Karpas-422 (cell line): ENCODE measurements around the gene HSH2D. TPM values are rescaled to one million over a fixed set of nuclear protein-coding genes. Genes with fewer than 3 reads are reported as not detected.
"Not testable (repeated sequence)": the region's sequence is repeated elsewhere in the genome, so short reads cannot be mapped to it uniquely, and the experiment has no call there.

Experiments used
- DNase-seq: peaks from one replicate; pipeline ENCODE4 v3.0.0-alpha.2; 2015
- H2AFZ ChIP-seq: fragments of 200-600 bp; sonication (generic); 2 replicates; pipeline ENCODE4 v1.6.1; 2014; ENCODE audit warnings: antibody characterized with exemption, low read length, mixed read lengths
- H3K27ac ChIP-seq: fragments of 200-600 bp; sonication (generic); 2 replicates; pipeline ENCODE4 v1.5.1; 2014; ENCODE audit warnings: mild to moderate bottlenecking, low read length, moderate library complexity
- H3K27me3 ChIP-seq: fragments of 200-600 bp; sonication (generic); 2 replicates; pipeline ENCODE4 v1.6.1; 2014; ENCODE audit warnings: low read length, mixed read lengths
- H3K36me3 ChIP-seq: fragments of 200-600 bp; sonication (generic); 2 replicates; pipeline ENCODE4 v1.6.1; 2014; ENCODE audit warnings: low read length, mixed read lengths; ENCODE audit not compliant: insufficient read depth
- H3K4me1 ChIP-seq: fragments of 200-600 bp; sonication (generic); 2 replicates; pipeline ENCODE4 v1.6.1; 2014; ENCODE audit warnings: mild to moderate bottlenecking, low read length, mixed read lengths
- H3K4me2 ChIP-seq: fragments of 200-600 bp; sonication (generic); 2 replicates; pipeline ENCODE4 v1.6.1; 2014; ENCODE audit warnings: low read length, low read depth, mild to moderate bottlenecking; ENCODE audit not compliant: poor library complexity, severe bottlenecking
- H3K4me3 ChIP-seq: fragments of 200-600 bp; sonication (generic); 2 replicates; pipeline ENCODE4 v1.5.1; 2014; ENCODE audit warnings: mild to moderate bottlenecking, antibody characterized with exemption, low read length, mixed read lengths
- H3K79me2 ChIP-seq: fragments of 200-600 bp; sonication (generic); 2 replicates; pipeline ENCODE4 v1.6.1; 2014; ENCODE audit warnings: mild to moderate bottlenecking, low read length, mixed read lengths
- H3K9ac ChIP-seq: fragments of 200-600 bp; sonication (generic); 2 replicates; pipeline ENCODE4 v1.6.0; 2014; ENCODE audit warnings: low read length
- H3K9me2 ChIP-seq: fragments of 200-600 bp; sonication (generic), shearing (Covaris generic); replicated peaks from 2 replicates; pipeline ENCODE4 v1.6.0; 2014; ENCODE audit warnings: mild to moderate bottlenecking, low read length, moderate library complexity; ENCODE audit not compliant: insufficient read depth
- H3K9me3 ChIP-seq: fragments of 300-700, 200-600 bp; sonication (generic); 2 replicates; pipeline ENCODE4 v1.6.1; 2014; ENCODE audit warnings: low read length, mixed read lengths
- H4K20me1 ChIP-seq: fragments of 200-600 bp; sonication (generic); 2 replicates; pipeline ENCODE4 v1.6.1; 2014; ENCODE audit warnings: mild to moderate bottlenecking, antibody characterized with exemption, low read length, low read depth; ENCODE audit not compliant: insufficient read depth
- total RNA-seq: library from RNA; depleted of rRNA; stranded (reverse); fragments of >200 nt; shearing (Covaris generic); gene quantifications from 2 replicates; pipeline ENCODE4 v1.2.3, GENCODE V29; 2014; ENCODE audit warnings: low replicate concordance

Gene HSH2D
- total RNA-seq, 1 experiment from 2014 or later, result 22.7 TPM

DNA sequence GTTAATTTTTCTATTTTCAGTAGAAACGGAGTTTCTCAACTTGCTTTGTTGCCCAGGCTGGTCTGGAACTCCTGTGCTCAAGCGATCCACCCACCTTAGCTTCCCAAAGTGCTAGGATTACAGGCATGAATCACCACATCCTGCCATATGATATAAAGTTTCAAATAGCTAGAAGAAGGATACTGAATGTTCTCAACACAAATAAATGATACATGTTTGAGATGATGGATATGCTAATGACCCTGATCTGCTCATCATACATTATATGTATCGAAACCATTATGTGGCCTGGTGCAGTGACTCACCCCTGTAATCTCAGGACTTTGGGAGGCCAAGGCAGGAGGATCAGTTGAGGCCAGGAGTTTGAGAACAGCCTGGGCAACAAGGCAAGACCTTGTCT is 18.4 kb downstream of the HSH2D start:
- no peak overlapping the region for H3K27ac ChIP-seq
- no peak for DNase-seq

GRCh38 chr19:16164222-16164890 is 20.9 kb downstream of the HSH2D start:
- H2AFZ ChIP-seq, result no peak overlapping the region
- H3K9ac ChIP-seq, result no peak overlapping the region
- DNase-seq, result no peak
- no peaks in the 10 kb centered on the region for H3K27me3 ChIP-seq
- H3K4me3 ChIP-seq, result no peak overlapping the region
- H4K20me1 ChIP-seq, result no peaks in the 10 kb centered on the region
- no peak overlapping the region for H3K4me2 ChIP-seq
- no peaks in the 10 kb centered on the region for H3K4me1 ChIP-seq
- no peaks in the 10 kb centered on the region for H3K9me2 ChIP-seq
- no peaks in the 10 kb centered on the region for H3K36me3 ChIP-seq
- H3K27ac ChIP-seq, result no peak overlapping the region
- H3K9me3 ChIP-seq, result peaks cover 5% of the 10 kb centered on the region; the same call in 1 of the 2 replicates
- no peaks in the 10 kb centered on the region for H3K79me2 ChIP-seq

More for the DNA sequence above, 18.4 kb downstream of the HSH2D start:
- H3K79me2 ChIP-seq, result no peaks in the 10 kb centered on the region
- no peaks in the 10 kb centered on the region for H3K27me3 ChIP-seq
- H3K36me3 ChIP-seq, result no peaks in the 10 kb centered on the region; the same call in 1 of the 2 replicates
- no peak overlapping the region for H2AFZ ChIP-seq
- H3K4me2 ChIP-seq, result no peak overlapping the region
- no peaks in the 10 kb centered on the region for H3K4me1 ChIP-seq
- H3K9ac ChIP-seq, result no peak overlapping the region
- no peak overlapping the region for H3K4me3 ChIP-seq
- no peaks in the 10 kb centered on the region for H3K9me2 ChIP-seq
- no peaks in the 10 kb centered on the region for H3K9me3 ChIP-seq
- H4K20me1 ChIP-seq, result no peaks in the 10 kb centered on the region

GRCh38 chr19:16166417-16166816 is 22.9 kb downstream of the HSH2D start:
- no peaks in the 10 kb centered on the region for H3K79me2 ChIP-seq

GRCh38 chr19:16167055-16167454 is 23.6 kb downstream of the HSH2D start:
- Histone ChIP-seq H3K4me3 (no peak overlapping the region), H3K9me3 (peaks cover 5% of the 10 kb centered on the region; the same call in 1 of the 2 replicates), H3K9ac (no peak overlapping the region), H4K20me1 (no peaks in the 10 kb centered on the region), H3K27me3 (no peaks in the 10 kb centered on the region), H3K9me2 (no peaks in the 10 kb centered on the region), H2AFZ (no peak overlapping the region), H3K4me1 (no peaks in the 10 kb centered on the region), H3K79me2 (no peaks in the 10 kb centered on the region), H3K36me3 (no peaks in the 10 kb centered on the region), H3K27ac (no peak overlapping the region), H3K4me2 (no peak overlapping the region)
- DNase-seq, result no peak

More at GRCh38 chr19:16166417-16166816, 22.9 kb downstream of the HSH2D start:
- no peak overlapping the region for H3K4me3 ChIP-seq
- no peak for DNase-seq
- no peak overlapping the region for H2AFZ ChIP-seq
- H3K27ac ChIP-seq, result no peak overlapping the region
- H3K9ac ChIP-seq, result no peak overlapping the region
- H3K36me3 ChIP-seq, result no peaks in the 10 kb centered on the region
- H3K9me2 ChIP-seq, result no peaks in the 10 kb centered on the region
- H4K20me1 ChIP-seq, result no peaks in the 10 kb centered on the region
- no peaks in the 10 kb centered on the region for H3K27me3 ChIP-seq
- H3K4me2 ChIP-seq, result no peak overlapping the region
- peaks cover 5% of the 10 kb centered on the region; the same call in 1 of the 2 replicates for H3K9me3 ChIP-seq
- H3K4me1 ChIP-seq, result no peaks in the 10 kb centered on the region

- Histone ChIP-seq H3K9me3 (peaks cover 5% of the 10 kb centered on the region; the same call in 1 of the 2 replicates), H3K9me2 (no peaks in the 10 kb centered on the region), H3K27me3 (no peaks in the 10 kb centered on the region), H3K4me3 (no peak overlapping the region), H3K36me3 (no peaks in the 10 kb centered on the region), H4K20me1 (no peaks in the 10 kb centered on the region), H3K4me1 (no peaks in the 10 kb centered on the region), H3K9ac (no peak overlapping the region), H2AFZ (no peak overlapping the region), H3K27ac (no peak overlapping the region), H3K4me2 (no peak overlapping the region), H3K79me2 (no peaks in the 10 kb centered on the region)
- DNase-seq, result peak; percentile 70
Observed at GRCh38 chr19:16168465-16169081, 25.1 kb downstream of the HSH2D start.

DNA sequence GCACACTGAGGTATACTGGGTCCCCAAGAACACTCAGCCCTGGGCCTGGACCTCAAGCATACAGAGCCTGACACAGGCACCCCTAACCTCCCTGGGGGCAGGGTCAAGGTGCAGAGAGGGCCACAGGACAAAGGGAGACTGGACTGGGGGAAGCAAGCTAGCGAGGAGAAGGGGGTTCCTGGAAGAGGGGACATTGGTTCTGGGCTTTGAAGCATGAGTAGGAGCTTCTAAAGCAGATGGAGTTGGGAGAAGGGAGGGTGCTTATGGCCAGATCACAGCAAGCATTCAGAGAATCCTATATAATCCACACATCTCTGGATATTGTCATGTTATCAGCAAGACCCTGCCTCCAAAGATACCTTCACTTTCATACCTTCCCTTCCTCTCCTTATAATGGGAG is 26.6 kb downstream of the HSH2D start:
- no peak overlapping the region for H2AFZ ChIP-seq

GRCh38 chr19:16175954-16176353 is 32.5 kb downstream of the HSH2D start:
- Histone ChIP-seq H3K27ac (no peak overlapping the region), H3K27me3 (no peaks in the 10 kb centered on the region), H3K9me2 (no peaks in the 10 kb centered on the region), H3K79me2 (no peaks in the 10 kb centered on the region), H2AFZ (no peak overlapping the region), H3K36me3 (no peaks in the 10 kb centered on the region), H3K4me2 (no peak overlapping the region), H3K4me1 (no peaks in the 10 kb centered on the region), H4K20me1 (no peaks in the 10 kb centered on the region), H3K9me3 (no peaks in the 10 kb centered on the region), H3K9ac (no peak overlapping the region), H3K4me3 (no peak overlapping the region)
- no peak for DNase-seq

More for the DNA sequence above, 26.6 kb downstream of the HSH2D start:
- Histone ChIP-seq H3K4me3 (no peak overlapping the region), H3K4me2 (no peak overlapping the region), H3K27ac (no peak overlapping the region), H4K20me1 (no peaks in the 10 kb centered on the region), H3K79me2 (no peaks in the 10 kb centered on the region), H3K9me2 (no peaks in the 10 kb centered on the region), H3K36me3 (no peaks in the 10 kb centered on the region), H3K9ac (no peak overlapping the region), H3K9me3 (peaks cover 5% of the 10 kb centered on the region; the same call in 1 of the 2 replicates), H3K27me3 (no peaks in the 10 kb centered on the region), H3K4me1 (no peaks in the 10 kb centered on the region)
- DNase-seq, result no peak

GRCh38 chr19:16178866-16179265 is 35.4 kb downstream of the HSH2D start:
- H3K9ac ChIP-seq, H3K4me1 ChIP-seq, H2AFZ ChIP-seq: not testable (repeated sequence)

More at GRCh38 chr19:16178866-16179265, 35.4 kb downstream of the HSH2D start:
- not testable (repeated sequence) for H3K4me3 ChIP-seq, H3K9me2 ChIP-seq, H3K9me3 ChIP-seq, H3K27me3 ChIP-seq, H4K20me1 ChIP-seq, H3K36me3 ChIP-seq, DNase-seq, H3K79me2 ChIP-seq, H3K4me2 ChIP-seq, H3K27ac ChIP-seq
